Psoas muscle (tissue), 8 donors: ENCODE results near the gene ZNF774. TPM values are rescaled to one million over a fixed set of nuclear protein-coding genes. Genes with fewer than 3 reads are reported as not detected.
A peak's percentile ranks its signal among the peaks of the same experiment; 100 is the strongest.

Experiments
- ATAC-seq, 4 donors: fragments of 200-7000 bp; cut with Tn5 transposase; one replicate each; pipeline ENCODE4 v1.9.1; 2020; ENCODE audit warnings: moderate library complexity in 3 of 4, mild to moderate bottlenecking in 2 of 4
- DNase-seq, 2 donors: peaks; one replicate each; pipeline ENCODE4 v3.0.0-alpha.2; 2020
- H3K27ac ChIP-seq: fragments of 200-600 bp; one replicate; pipeline ENCODE4 v1.8.0; 2022
- H3K27me3 ChIP-seq, 3 donors: fragments of 200-600 bp in 1 of 3; one replicate each; pipeline versions ENCODE4 v1.6.1 to v1.8.0; 2013 to 2022; ENCODE audit warnings: low read length in 2 of 3, mild to moderate bottlenecking in 2 of 3, moderate library complexity in 1 of 3; ENCODE audit not compliant: insufficient read depth in 3 of 3
- H3K36me3 ChIP-seq, 2 donors: fragments of 200-600 bp in 1 of 2; one replicate each; pipeline versions ENCODE4 v1.6.1 to v1.8.0; 2013 to 2022; ENCODE audit warnings: low read depth in 1 of 2, mild to moderate bottlenecking in 1 of 2, moderate library complexity in 1 of 2; ENCODE audit not compliant: insufficient read depth in 1 of 2
- H3K4me1 ChIP-seq: fragments of 200-600 bp; one replicate; pipeline ENCODE4 v1.8.0; 2022
- H3K4me3 ChIP-seq: fragments of 200-600 bp; one replicate; pipeline ENCODE4 v1.8.0; 2022; ENCODE audit warnings: mild to moderate bottlenecking
- H3K9me3 ChIP-seq: fragments of 200-600 bp; one replicate; pipeline ENCODE4 v1.8.0; 2022
- WGBS, 3 donors: extraction: QIAGEN DNeasy Blood & Tissue Kit; methylation state at CpG; one replicate each; pipeline versions ENCODE4 v1.1.6 to v1.1.7; 2013; 5-methylcytosine and 5-hydroxymethylcytosine counted together
- intact Hi-C, 2 donors: fragments of 100-400 bp; cut with DNase I; formaldehyde crosslinking; loops; one replicate each; pipeline versions ENCODE4 v1.11.0 to v1.14.2; 2022
- polyA plus RNA-seq, 3 donors: library from polyadenylated mRNA; stranded (reverse); fragments of 200-250 nt; gene quantifications; one replicate each; pipeline ENCODE4 v1.2.3, GENCODE V29; 2013
- total RNA-seq, 4 donors: library from RNA; stranded (reverse); fragmentation: NEBNext Ultra II Directional in 2 of 4; extraction: Animal tissue kit (Norgen Biotek cat#: 25700) in 2 of 4; gene quantifications; one replicate each; pipeline versions ENCODE4 v1.2.1 to v1.2.4, GENCODE V29; 2021 to 2023
- TF ChIP-seq, protein P1 (sequence below): fragments of 200-600 bp; IDR thresholded peaks from one replicate; pipeline ENCODE4 v1.8.0; 2022; ENCODE audit warnings: antibody characterized with exemption
- donor health status: healthy with polysubstance abuse.
- donor health status: DM: no; HTN: no; CAD: no; lungs with moderate emphysema.
- donor health status: Bipolar disorder and iron deficiency.
- donor health status: healthy.
- donor health status: DM: yes; HTN: yes; CAD: no.
- donor health status: DM: no; HTN: no; CAD: no.
- donor health status: DM: no; HTN: no; CAD: no.
- donor health status: DM: yes; HTN: yes; CAD: no.

The ZNF774 gene
- total and polyA plus RNA-seq, 7 donors = 2.8 to 19.6 (median 7.9) TPM

DNA sequence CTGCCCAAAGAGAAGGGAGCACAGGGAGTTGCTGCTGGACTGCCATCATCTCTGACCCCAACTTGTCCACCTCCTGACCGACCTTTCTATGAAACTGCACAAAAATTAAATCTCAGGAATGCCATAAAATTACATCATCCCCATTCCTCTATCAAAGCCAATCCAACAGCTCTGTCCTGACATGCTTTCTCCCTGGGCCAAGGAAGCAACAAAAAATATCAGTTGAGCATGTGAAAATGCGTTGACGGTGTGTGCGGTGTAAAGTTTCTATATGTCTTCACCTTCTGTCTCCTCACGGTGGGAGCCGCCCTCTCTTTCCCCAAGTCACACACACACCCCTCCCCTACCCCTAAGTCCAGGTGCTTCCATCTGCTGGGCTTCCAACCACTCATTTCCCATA, 3.6 kb upstream of the ZNF774 start:
- Histone ChIP-seq H3K36me3 (no peaks in the 10 kb centered on the region), H3K9me3 (no peaks in the 10 kb centered on the region), H3K27me3 (no peaks in the 10 kb centered on the region), H3K27ac (no peak overlapping the region), H3K4me3 (no peak overlapping the region), H3K4me1 (no peaks in the 10 kb centered on the region)
- DNase-seq (no peak), ATAC-seq (no peak)
- intact Hi-C loops = no loop called here
- TF ChIP-seq, protein P1, sequence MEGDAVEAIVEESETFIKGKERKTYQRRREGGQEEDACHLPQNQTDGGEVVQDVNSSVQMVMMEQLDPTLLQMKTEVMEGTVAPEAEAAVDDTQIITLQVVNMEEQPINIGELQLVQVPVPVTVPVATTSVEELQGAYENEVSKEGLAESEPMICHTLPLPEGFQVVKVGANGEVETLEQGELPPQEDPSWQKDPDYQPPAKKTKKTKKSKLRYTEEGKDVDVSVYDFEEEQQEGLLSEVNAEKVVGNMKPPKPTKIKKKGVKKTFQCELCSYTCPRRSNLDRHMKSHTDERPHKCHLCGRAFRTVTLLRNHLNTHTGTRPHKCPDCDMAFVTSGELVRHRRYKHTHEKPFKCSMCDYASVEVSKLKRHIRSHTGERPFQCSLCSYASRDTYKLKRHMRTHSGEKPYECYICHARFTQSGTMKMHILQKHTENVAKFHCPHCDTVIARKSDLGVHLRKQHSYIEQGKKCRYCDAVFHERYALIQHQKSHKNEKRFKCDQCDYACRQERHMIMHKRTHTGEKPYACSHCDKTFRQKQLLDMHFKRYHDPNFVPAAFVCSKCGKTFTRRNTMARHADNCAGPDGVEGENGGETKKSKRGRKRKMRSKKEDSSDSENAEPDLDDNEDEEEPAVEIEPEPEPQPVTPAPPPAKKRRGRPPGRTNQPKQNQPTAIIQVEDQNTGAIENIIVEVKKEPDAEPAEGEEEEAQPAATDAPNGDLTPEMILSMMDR = no peak
- 68 to 78% (median 72%) methylated on average over 6 of the region's 6 CpGs for WGBS, 3 donors

DNA sequence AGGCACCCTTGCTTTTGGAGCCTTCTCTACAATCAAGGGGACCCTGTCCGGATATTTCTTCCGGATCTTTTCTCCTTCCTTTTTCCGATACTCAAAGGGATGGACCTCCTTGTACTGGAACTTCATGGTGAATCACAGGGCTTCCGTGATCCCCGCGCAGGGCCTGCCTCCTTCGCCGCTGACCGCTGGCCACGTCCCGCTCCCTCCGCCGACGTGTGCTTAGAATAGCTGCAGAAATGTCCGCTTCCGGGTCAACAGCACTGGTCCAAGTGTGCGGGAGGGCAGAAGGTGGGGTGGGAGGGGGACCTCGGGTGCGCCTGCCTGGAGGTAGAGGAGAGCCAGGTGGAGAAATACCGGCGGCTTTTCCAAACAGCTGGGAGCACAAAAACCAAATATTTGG, 3.0 kb upstream of the ZNF774 start:
- Histone ChIP-seq H3K27ac (no peak overlapping the region), H3K36me3 (no peaks in the 10 kb centered on the region), H3K27me3 (no peaks in the 10 kb centered on the region), H3K9me3 (no peaks in the 10 kb centered on the region), H3K4me3 (no peak overlapping the region), H3K4me1 (no peaks in the 10 kb centered on the region)
- ATAC-seq (no peak), DNase-seq (no peak)
- TF ChIP-seq, protein P1 = no peak
- WGBS, 3 donors = 93 to 95% (median 94%) methylated on average over 21 of the region's 21 CpGs
- intact Hi-C loops = no loop called here

DNA sequence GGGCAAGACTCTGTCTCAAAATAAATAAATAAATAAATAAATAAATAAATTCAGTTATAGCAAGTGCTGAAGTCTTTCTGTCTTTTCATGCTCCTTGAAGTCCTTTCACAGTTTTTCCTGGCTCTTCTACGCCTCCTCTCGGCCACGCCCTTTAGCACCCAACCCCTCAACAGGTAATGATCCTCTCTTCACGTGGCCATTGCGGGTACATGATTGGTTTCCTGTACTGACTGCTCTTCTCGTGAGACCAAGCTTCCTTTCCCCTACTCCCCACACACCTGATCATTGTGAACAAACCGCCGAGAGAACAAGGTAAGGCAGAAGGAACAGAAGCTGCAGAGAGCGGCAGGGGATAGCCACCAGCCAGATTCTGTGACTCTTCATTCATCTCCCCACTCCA, 2.3 kb upstream of the ZNF774 start:
- intact Hi-C loops = no loop called here
- Histone ChIP-seq H3K36me3 (peaks cover 4 to 7% of the 10 kb centered on the region in 2 donors), H3K27ac (no peak overlapping the region), H3K4me3 (no peak overlapping the region), H3K9me3 (no peaks in the 10 kb centered on the region), H3K4me1 (no peaks in the 10 kb centered on the region), H3K27me3 (no peaks in the 10 kb centered on the region)
- WGBS, 3 donors = 92 to 93% (median 92%) methylated on average over 9 of the region's 9 CpGs
- ATAC-seq (no peak), DNase-seq (no peak)
- TF ChIP-seq, protein P1 = no peak

DNA sequence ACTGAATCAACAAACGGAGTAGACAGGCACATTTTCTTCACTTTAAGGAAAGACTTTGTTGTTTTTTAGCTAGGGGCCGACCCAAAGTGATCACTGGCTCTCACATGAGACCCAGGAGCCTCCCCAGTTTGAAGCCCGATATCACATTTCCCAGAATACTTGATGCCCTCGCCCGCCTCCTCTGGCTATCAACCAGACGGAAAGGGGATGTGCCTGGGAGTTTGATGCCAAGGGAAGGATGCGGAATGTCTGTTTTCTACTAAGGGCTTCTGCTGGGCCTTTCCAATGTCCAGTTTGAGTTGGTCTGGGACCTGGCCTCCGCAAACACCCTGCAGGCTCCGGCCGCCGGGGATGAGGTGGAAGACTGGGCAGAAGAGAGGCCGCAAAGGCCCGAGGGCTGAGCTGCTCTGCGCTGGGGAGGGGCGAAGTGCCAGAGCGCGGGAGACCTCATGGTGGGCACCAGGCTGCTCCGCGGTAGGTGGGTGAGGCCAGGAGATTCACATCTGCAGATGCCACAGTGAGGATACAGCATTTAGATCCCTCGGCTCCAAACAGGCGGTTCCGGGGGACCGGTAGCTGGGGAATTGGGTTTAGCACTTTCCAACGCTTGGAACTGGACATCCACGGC, 491 bp upstream of the ZNF774 start:
- Histone ChIP-seq H3K27me3 (no peaks in the 10 kb centered on the region), H3K27ac (no peak overlapping the region), H3K4me1 (no peaks in the 10 kb centered on the region), H3K36me3 (peaks cover 4 to 21% of the 10 kb centered on the region in 2 donors), H3K9me3 (no peaks in the 10 kb centered on the region), H3K4me3 (peak overlapping the region; percentile 86)
- TF ChIP-seq, protein P1 = no peak
- DNase-seq (no peak), ATAC-seq (peak; percentile 1 to 11 (median 2))
- intact Hi-C loops = no loop called here
- WGBS, 3 donors = 21 to 26% (median 22%) methylated on average over 25 of the region's 25 CpGs

DNA sequence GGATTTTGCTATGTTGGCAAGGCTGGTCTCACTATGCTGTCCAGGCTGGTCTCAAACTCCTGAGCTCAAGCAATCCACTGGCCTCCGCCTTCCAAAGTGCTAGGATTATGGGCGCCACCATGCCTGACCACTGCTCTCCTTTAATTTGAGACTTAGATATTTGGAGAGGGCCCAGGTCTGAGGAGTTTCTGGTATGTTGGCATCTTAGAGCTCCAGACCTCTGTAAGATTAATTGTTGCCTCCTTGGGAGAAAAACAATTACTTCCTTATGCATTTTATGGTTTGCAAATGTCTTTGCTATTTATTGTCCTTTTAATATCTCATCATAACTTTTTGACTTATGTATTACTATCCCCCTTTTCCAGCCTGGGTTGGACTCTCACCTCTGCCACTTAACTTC, 2.9 kb downstream of the ZNF774 start:
- no peaks in the 10 kb centered on the region for H3K4me1 ChIP-seq
- 95 to 100% (median 96%) methylated on average over 2 of the region's 2 CpGs for WGBS, 3 donors
- H3K27me3 ChIP-seq = no peaks in the 10 kb centered on the region
- H3K27ac ChIP-seq = no peak overlapping the region
- no peak for DNase-seq
- TF ChIP-seq, protein P1 = no peak
- H3K4me3 ChIP-seq = no peak overlapping the region
- no peaks in the 10 kb centered on the region for H3K9me3 ChIP-seq
- peaks cover 4 to 53% of the 10 kb centered on the region in 2 donors for H3K36me3 ChIP-seq
- ATAC-seq = no peak
- intact Hi-C loops = no loop called here
